ENCODE results near the gene PLA2G4C. TPM values are rescaled to one million over a fixed set of nuclear protein-coding genes. Genes with fewer than 3 reads are reported as not detected.

The PLA2G4C gene
- total RNA-seq, 2 donors from 2014 or later: 1.7 to 6.8 TPM

DNA sequence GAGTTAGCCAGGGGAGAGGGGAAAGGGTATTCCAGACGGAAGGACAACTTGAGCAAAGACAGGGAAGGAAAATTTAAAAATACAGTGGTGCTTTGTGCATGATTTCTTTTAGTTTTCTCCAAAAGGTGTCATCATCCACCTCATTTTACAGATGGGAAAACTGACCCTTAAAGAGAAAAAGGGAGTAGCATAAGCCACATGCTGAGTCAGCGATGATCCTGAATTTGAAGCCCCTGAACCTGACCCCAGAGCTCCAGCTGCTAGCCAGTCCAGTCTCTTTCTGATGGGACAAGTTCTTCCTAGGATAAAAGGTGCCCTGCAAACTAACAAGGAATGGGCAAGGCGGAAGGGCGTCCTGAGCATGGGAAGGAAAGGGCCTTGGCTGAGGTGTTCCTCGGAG, 77.0 kb downstream of the PLA2G4C start:
- no peaks in the 10 kb centered on the region for H3K4me1 ChIP-seq
- DNase-seq: no peak
- TF ChIP-seq, protein P1, sequence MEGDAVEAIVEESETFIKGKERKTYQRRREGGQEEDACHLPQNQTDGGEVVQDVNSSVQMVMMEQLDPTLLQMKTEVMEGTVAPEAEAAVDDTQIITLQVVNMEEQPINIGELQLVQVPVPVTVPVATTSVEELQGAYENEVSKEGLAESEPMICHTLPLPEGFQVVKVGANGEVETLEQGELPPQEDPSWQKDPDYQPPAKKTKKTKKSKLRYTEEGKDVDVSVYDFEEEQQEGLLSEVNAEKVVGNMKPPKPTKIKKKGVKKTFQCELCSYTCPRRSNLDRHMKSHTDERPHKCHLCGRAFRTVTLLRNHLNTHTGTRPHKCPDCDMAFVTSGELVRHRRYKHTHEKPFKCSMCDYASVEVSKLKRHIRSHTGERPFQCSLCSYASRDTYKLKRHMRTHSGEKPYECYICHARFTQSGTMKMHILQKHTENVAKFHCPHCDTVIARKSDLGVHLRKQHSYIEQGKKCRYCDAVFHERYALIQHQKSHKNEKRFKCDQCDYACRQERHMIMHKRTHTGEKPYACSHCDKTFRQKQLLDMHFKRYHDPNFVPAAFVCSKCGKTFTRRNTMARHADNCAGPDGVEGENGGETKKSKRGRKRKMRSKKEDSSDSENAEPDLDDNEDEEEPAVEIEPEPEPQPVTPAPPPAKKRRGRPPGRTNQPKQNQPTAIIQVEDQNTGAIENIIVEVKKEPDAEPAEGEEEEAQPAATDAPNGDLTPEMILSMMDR (IDR thresholded peaks at IDR 0.05): no peak
- H3K27ac ChIP-seq: no peak overlapping the region
- no peaks in the 10 kb centered on the region for H3K36me3 ChIP-seq
- H3K9me3 ChIP-seq: no peaks in the 10 kb centered on the region
- intact Hi-C loops (cut with DNase I): no loop called here
- H3K4me3 ChIP-seq: no peak overlapping the region
- H3K9ac ChIP-seq (ENCODE audit: low read depth in 2 of 2, low read length in 2 of 2): no peak overlapping the region
- H3K27me3 ChIP-seq: no peaks in the 10 kb centered on the region

DNA sequence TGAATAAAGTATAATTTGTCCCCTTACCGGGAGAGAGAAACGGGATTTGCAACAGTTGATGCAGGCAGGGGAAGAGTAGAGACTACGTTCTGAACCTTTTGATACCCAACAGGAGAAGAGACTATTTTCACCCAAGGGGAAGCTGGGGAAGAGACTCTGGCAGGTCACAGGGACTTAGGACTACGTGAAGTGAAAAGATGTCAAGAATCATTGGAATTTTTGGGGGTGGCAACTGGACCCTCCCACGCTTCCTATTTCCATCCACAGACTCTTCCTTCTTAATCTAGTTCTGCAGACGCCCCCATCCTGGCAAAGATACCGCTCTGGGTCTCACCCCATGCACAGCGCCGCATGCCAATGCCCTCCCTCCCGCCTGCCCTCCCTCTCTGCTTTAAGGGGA, 80.5 kb downstream of the PLA2G4C start:
- TF ChIP-seq, protein P1 (IDR thresholded peaks at IDR 0.05): no peak
- DNase-seq: no peak
- intact Hi-C loops (cut with DNase I): no loop called here
- Histone ChIP-seq H3K9ac (ENCODE audit: low read depth in 2 of 2, low read length in 2 of 2) (no peak overlapping the region), H3K4me1 (no peaks in the 10 kb centered on the region), H3K36me3 (no peaks in the 10 kb centered on the region), H3K27ac (no peak overlapping the region), H3K27me3 (no peaks in the 10 kb centered on the region), H3K4me3 (no peak overlapping the region), H3K9me3 (no peaks in the 10 kb centered on the region)

DNA sequence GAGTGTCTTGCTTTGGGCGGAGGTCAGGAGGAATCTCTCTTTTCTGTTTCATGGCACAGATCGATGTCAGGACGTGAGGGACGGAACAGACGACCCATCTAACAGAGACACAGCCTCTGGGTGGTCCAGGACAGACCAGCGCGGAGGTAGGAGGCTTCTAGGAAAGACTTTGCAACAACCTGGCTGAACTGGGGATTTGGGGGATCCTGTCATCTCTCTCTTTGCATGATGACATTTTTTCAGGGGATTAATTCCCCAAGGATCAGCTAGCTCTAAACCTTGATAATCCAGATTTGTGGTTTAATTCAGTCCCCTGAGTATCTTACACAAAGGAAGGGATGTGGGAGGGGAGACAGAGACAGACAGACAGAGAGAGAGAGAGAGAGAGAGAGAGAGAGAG, 81.2 kb downstream of the PLA2G4C start:
- Histone ChIP-seq H3K27me3 (no peaks in the 10 kb centered on the region), H3K4me1 (no peaks in the 10 kb centered on the region), H3K4me3 (no peak overlapping the region), H3K9ac (ENCODE audit: low read depth in 2 of 2, low read length in 2 of 2) (no peak overlapping the region), H3K36me3 (no peaks in the 10 kb centered on the region), H3K27ac (no peak overlapping the region), H3K9me3 (no peaks in the 10 kb centered on the region)
- DNase-seq: no peak
- intact Hi-C loops (cut with DNase I): no loop called here
- TF ChIP-seq, protein P1 (IDR thresholded peaks at IDR 0.05): no peak

DNA sequence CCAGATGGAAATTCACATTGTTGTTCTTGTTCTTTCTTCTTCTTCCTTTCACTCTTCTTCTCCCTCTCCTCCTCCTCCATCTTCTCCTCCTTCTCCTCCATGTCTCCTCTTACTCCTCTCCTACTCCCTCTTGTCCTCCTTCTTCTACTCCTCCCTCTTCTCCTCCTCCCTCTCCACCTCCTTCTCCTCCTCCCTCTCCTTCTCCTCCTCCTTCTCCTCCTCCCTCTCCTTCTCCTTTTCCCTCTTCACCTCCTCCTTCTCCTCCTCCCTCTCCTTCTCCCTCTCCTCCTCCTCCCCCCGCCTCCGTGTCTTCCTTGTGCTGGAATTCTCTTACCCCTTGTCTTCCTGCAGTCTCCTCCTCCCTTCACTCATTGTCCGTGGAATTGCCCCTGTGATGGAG, 85.1 kb downstream of the PLA2G4C start:
- intact Hi-C loops (cut with DNase I): no loop called here
- H3K36me3 ChIP-seq: no peaks in the 10 kb centered on the region
- no peak overlapping the region for H3K9ac ChIP-seq (ENCODE audit: low read depth in 2 of 2, low read length in 2 of 2)
- no peak for DNase-seq
- no peak overlapping the region for H3K27ac ChIP-seq
- H3K27me3 ChIP-seq: no peaks in the 10 kb centered on the region
- no peaks in the 10 kb centered on the region for H3K9me3 ChIP-seq
- no peak overlapping the region for H3K4me3 ChIP-seq
- TF ChIP-seq, protein P1 (IDR thresholded peaks at IDR 0.05): no peak
- no peaks in the 10 kb centered on the region for H3K4me1 ChIP-seq

DNA sequence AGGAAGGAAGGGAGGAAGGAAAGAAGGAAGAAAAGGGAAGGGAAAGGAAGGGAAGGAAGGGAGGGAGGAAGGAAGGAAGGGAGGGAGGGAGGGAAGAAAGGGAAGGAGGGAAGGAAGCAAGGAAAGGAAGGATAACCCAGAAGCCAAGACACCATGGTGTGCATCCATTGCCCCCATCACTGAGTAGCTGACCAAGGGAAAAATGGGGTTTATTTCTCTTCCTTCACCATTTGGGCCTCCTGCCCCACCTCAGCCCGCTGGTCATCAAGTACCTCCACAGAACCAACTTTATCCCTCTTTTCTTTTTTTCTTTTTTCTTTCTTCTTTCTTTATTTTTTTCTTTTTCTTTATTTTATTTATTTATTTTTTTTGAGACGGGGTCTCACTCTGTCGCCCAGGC, 87.1 kb downstream of the PLA2G4C start:
- intact Hi-C loops (cut with DNase I): no loop called here
- Histone ChIP-seq H3K36me3 (no peaks in the 10 kb centered on the region), H3K4me1 (no peaks in the 10 kb centered on the region), H3K9ac (ENCODE audit: low read depth in 2 of 2, low read length in 2 of 2) (no peak overlapping the region), H3K27ac (no peak overlapping the region), H3K4me3 (no peak overlapping the region), H3K9me3 (no peaks in the 10 kb centered on the region), H3K27me3 (no peaks in the 10 kb centered on the region)
- no peak for DNase-seq
- TF ChIP-seq, protein P1 (IDR thresholded peaks at IDR 0.05): no peak

DNA sequence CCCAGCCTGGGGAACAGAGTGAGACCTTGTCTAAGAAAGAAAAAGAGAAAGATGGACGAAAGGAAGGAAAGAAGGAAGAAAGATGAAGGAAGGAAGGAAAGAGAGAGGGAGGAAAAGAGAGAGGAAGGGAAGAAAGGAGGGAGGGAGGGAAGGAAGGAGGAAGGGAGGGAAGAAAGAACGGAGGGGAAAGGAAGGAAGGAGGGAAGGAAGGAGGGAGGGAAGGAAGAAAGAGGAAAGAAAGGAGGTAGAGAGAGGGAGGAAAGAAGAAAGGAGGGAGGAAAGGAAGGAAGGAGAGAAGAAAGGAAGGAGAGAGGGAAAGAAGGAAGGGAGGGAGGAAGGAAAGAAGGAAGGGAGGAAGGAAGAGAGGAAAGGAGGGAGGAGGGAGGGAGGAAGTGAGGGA, 87.6 kb downstream of the PLA2G4C start:
- TF ChIP-seq, protein P1 (IDR thresholded peaks at IDR 0.05): no peak
- Histone ChIP-seq H3K9me3 (no peaks in the 10 kb centered on the region), H3K4me3 (no peak overlapping the region), H3K27me3 (no peaks in the 10 kb centered on the region), H3K36me3 (no peaks in the 10 kb centered on the region), H3K27ac (no peak overlapping the region), H3K4me1 (no peaks in the 10 kb centered on the region), H3K9ac (ENCODE audit: low read depth in 2 of 2, low read length in 2 of 2) (no peak overlapping the region)
- intact Hi-C loops (cut with DNase I): no loop called here
- DNase-seq: no peak
